ENCODE measurements around the gene SLC4A4. TPM values are rescaled to one million over a fixed set of nuclear protein-coding genes. Genes with fewer than 3 reads are reported as not detected.

The SLC4A4 gene
- total RNA-seq, 1 experiment from 2014 or later = 0.92 TPM

GRCh38 chr4:71440612-71441011, 101.8 kb downstream of the SLC4A4 start:
- no peak for TF ChIP-seq CTCF (conservative IDR thresholded peaks at IDR 0.05)
- Histone ChIP-seq H3K4me2 (ENCODE audit: insufficient read depth, insufficient read length, low read length) (no peak overlapping the region), H3K14ac (ENCODE audit: insufficient read depth, low read length) (no peak overlapping the region), H3K79me1 (ENCODE audit: insufficient read depth, low read depth, low read length, poor library complexity, severe bottlenecking) (no peaks in the 10 kb centered on the region), H2BK15ac (ENCODE audit: low read depth, low read length) (no peak overlapping the region), H3K9me3 (ENCODE audit: control insufficient read depth, low read depth, low read length) (no peaks in the 10 kb centered on the region), H3K23ac (ENCODE audit: insufficient read length, low read depth, low read length) (no peak overlapping the region), H3K9ac (ENCODE audit: extremely low read depth, insufficient read length, low read length) (no peak overlapping the region), H2BK120ac (ENCODE audit: low read depth, low read length, poor library complexity, severe bottlenecking) (no peak overlapping the region), H4K8ac (replicated peaks; ENCODE audit: insufficient read length, low read depth, low read length) (no peak overlapping the region), H3T11ph (ENCODE audit: low read length) (no peak overlapping the region), H4K20me1 (ENCODE audit: control insufficient read depth, insufficient read depth, insufficient read length) (no peaks in the 10 kb centered on the region), H2AFZ (ENCODE audit: low read length) (no peak overlapping the region), H3K56ac (ENCODE audit: insufficient read length, low read depth, low read length) (no peak overlapping the region), H3K23me2 (ENCODE audit: insufficient read length, low read depth, low read length, poor library complexity, severe bottlenecking) (no peaks in the 10 kb centered on the region), H3K79me2 (ENCODE audit: insufficient read depth, low read length) (no peaks in the 10 kb centered on the region), H2BK5ac (ENCODE audit: insufficient read length, low read length) (no peak overlapping the region), H3K18ac (ENCODE audit: insufficient read length, low read depth, low read length) (no peak overlapping the region), H3K27me3 (ENCODE audit: insufficient read depth, low read length) (no peaks in the 10 kb centered on the region), H2BK20ac (ENCODE audit: low read depth, low read length, poor library complexity, severe bottlenecking) (no peak overlapping the region), H2BK12ac (ENCODE audit: insufficient read length, low read depth, low read length) (no peak overlapping the region), H4K5ac (ENCODE audit: insufficient read length, low read depth, low read length) (no peak overlapping the region), H3K4me1 (ENCODE audit: insufficient read depth, low read length) (no peaks in the 10 kb centered on the region), H3K4ac (ENCODE audit: low read depth, low read length) (no peak overlapping the region), H2AK5ac (ENCODE audit: insufficient read length, low read length) (no peak overlapping the region), H3K27ac (ENCODE audit: insufficient read length, low read depth, low read length) (no peak overlapping the region), H4K91ac (ENCODE audit: insufficient read length, low read depth, low read length) (no peak overlapping the region)
- no peak overlapping the region for H3K4me3 Mint-ChIP-seq
- H3K9me3 Mint-ChIP-seq = peaks cover 2% of the 10 kb centered on the region in 2 experiments; a peak in 3 of 5 replicates
- DNase-seq = no peak
- H3K27me3 Mint-ChIP-seq (ENCODE audit: low read depth) = no peaks in the 10 kb centered on the region
- WGBS (ENCODE audit: extremely low coverage, insufficient read length, low lambda C conversion rate) = no CpG with 5 or more reads among the region's 2 CpGs
- no peaks in the 10 kb centered on the region for H3K36me3 Mint-ChIP-seq (ENCODE audit: insufficient read depth in 1 of 3, low read depth in 3 of 3)
- no peak overlapping the region for H3K27ac Mint-ChIP-seq
- H3K4me1 Mint-ChIP-seq = peaks cover 5 to 7% of the 10 kb centered on the region in 2 experiments

Measured in H9 (cell line).